K562 (cell line): ENCODE measurements around the gene ARIH1. TPM values are rescaled to one million over a fixed set of nuclear protein-coding genes. Genes with fewer than 3 reads are reported as not detected.
A peak's percentile ranks its signal among the peaks of the same experiment; 100 is the strongest.

Source experiments
- ATAC-seq: fragments of 200-7000 bp; cut with Tn5 transposase; 3 replicates; pipeline ENCODE4 v1.9.1; 2020; ENCODE audit warnings: moderate library complexity
- BruUV-seq: library from RNA; stranded (reverse); fragments of 400-500 nt; replicated peaks from 2 replicates; lab custom pipeline; 2021; lab: Mats Ljungman, UMichigan
- CTCF ChIA-PET: fragments of 300-600 bp; formaldehyde crosslinking; extraction: SDS; loops from one replicate; lab custom pipeline; 2021; ENCODE audit warnings: low intra/inter-chr PET ratio; lab: Yijun Ruan, JAX
- POLR2A ChIA-PET: fragments of 300-600, 350-650 bp; sonication (Branson Sonifier 250); formaldehyde crosslinking; extraction: SDS; loops from one replicate; lab custom pipeline; 2021; ENCODE audit warnings: antibody characterized with exemption, inconsistent platforms; lab: Yijun Ruan, JAX
- DNase-seq, 4 experiments: peaks; one replicate each; pipeline versions ENCODE4 v3.0.0 to v3.0.0-alpha.2; 2011 to 2018; ENCODE audit warnings: low spot score in 3 of 4, mixed read lengths in 3 of 4; ENCODE audit errors: extremely low read depth in 1 of 4
- FAIRE-seq: peaks from 2 replicates; lab custom pipeline; 2011; peaks lifted over from hg19 to GRCh38; lab: Jason Lieb, UNC
- H2AFZ ChIP-seq: 2 replicates; pipeline ENCODE4 v1.6.0; 2011; ENCODE audit warnings: low read depth, low read length, control low read depth, inconsistent platforms
- H3K27ac ChIP-seq: fragments of 200-600 bp; 3 replicates; pipeline ENCODE4 v1.8.0; 2011; ENCODE audit warnings: low read depth, mild to moderate bottlenecking, control low read depth, inconsistent platforms, low read length, moderate library complexity, mixed read lengths; ENCODE audit errors: extremely low read depth
- H3K27me3 ChIP-seq, 2 experiments: fragments of 300-600 bp in 1 of 2; 2 replicates in 1 of 2; 3 replicates in 1 of 2; pipeline versions ENCODE4 v1.6.0 to v1.8.0; 2011; ENCODE audit warnings: inconsistent platforms in 2 of 2, low read length in 2 of 2, mild to moderate bottlenecking in 1 of 2, mixed read lengths in 1 of 2, moderate library complexity in 1 of 2; ENCODE audit not compliant: control insufficient read depth in 2 of 2, insufficient read depth in 2 of 2
- H3K36me3 ChIP-seq: fragments of 300-600 bp; 3 replicates; pipeline ENCODE4 v1.8.0; 2011; ENCODE audit warnings: mild to moderate bottlenecking, low read length, inconsistent platforms; ENCODE audit not compliant: control insufficient read depth, insufficient read depth
- H3K4me1 ChIP-seq, 2 experiments: fragments of 200-600 bp in 1 of 2; replicated peaks in 1 of 2; 2 replicates in 1 of 2; 3 replicates in 1 of 2; pipeline versions ENCODE4 v1.5.1 to v1.8.0; 2011; ENCODE audit warnings: inconsistent platforms in 2 of 2, low read length in 2 of 2, mild to moderate bottlenecking in 1 of 2, mixed read lengths in 1 of 2, moderate library complexity in 1 of 2; ENCODE audit not compliant: control insufficient read depth in 2 of 2, insufficient read depth in 2 of 2
- H3K4me2 ChIP-seq: 2 replicates; pipeline ENCODE4 v1.6.1; 2011; ENCODE audit warnings: low read length, control low read depth, inconsistent platforms, mixed read lengths; ENCODE audit not compliant: insufficient read depth
- H3K4me3 ChIP-seq: fragments of 200-600 bp; sonication (generic), shearing (Covaris generic); 2 replicates; pipeline ENCODE4 v1.5.1; 2016; ENCODE audit warnings: control low read depth, inconsistent platforms
- H3K79me2 ChIP-seq: fragments of 200-600 bp; 3 replicates; pipeline ENCODE4 v1.8.0; 2011; ENCODE audit warnings: low read length, inconsistent platforms; ENCODE audit not compliant: control insufficient read depth, insufficient read depth
- H3K9ac ChIP-seq, 2 experiments: 2 replicates each; pipeline versions ENCODE4 v1.6.0 to v1.6.1; 2011; ENCODE audit warnings: low read depth in 2 of 2, low read length in 2 of 2, control low read depth in 1 of 2, inconsistent platforms in 1 of 2, mild to moderate bottlenecking in 1 of 2, mixed read lengths in 1 of 2; ENCODE audit not compliant: insufficient read depth in 1 of 2
- H3K9me1 ChIP-seq: one replicate; pipeline ENCODE4 v1.6.0; 2011; ENCODE audit warnings: inconsistent platforms, mild to moderate bottlenecking, low read length, moderate library complexity; ENCODE audit not compliant: control insufficient read depth, insufficient read depth
- H3K9me3 ChIP-seq: replicated peaks from 2 replicates; pipeline ENCODE4 v1.5.1; 2011; ENCODE audit warnings: low read depth, low read length, inconsistent platforms; ENCODE audit not compliant: control insufficient read depth, insufficient read depth
- H4K20me1 ChIP-seq: replicated peaks from 2 replicates; pipeline ENCODE4 v1.6.1; 2011; ENCODE audit warnings: low read length, inconsistent platforms, mixed read lengths; ENCODE audit not compliant: control insufficient read depth, insufficient read depth
- C11orf30 ChIP-seq: fragments of 450-650 bp; IDR thresholded peaks from 2 replicates; pipeline ENCODE4 v1.6.1; 2016; ENCODE audit warnings: low read depth, mild to moderate bottlenecking
- CCAR2 ChIP-seq: fragments of 200-400 bp; formaldehyde crosslinking; IDR thresholded peaks from 2 replicates; pipeline ENCODE4 v1.6.1; 2017; ENCODE audit warnings: mild to moderate bottlenecking, low read depth, low read length
- CEBPB ChIP-seq: fragments of 450-650 bp; IDR thresholded peaks from 2 replicates; pipeline ENCODE4 v1.6.1; 2016; ENCODE audit warnings: missing genetic modification characterization, missing compliant biosample characterization
- RBM17 ChIP-seq: fragments of 200-400 bp; formaldehyde crosslinking; IDR thresholded peaks from 2 replicates; pipeline ENCODE4 v1.6.1; 2017; ENCODE audit warnings: low read depth, mild to moderate bottlenecking, low read length, borderline replicate concordance
- SMAD2 ChIP-seq: fragments of 150-350 bp; IDR thresholded peaks from 2 replicates; pipeline ENCODE4 v1.6.1; 2014; ENCODE audit warnings: low read depth, mild to moderate bottlenecking, low read length
- TAF15 ChIP-seq: fragments of 200-400 bp; formaldehyde crosslinking; IDR thresholded peaks from 2 replicates; pipeline ENCODE4 v1.6.1; 2017; ENCODE audit warnings: mild to moderate bottlenecking, low read depth, low read length, moderate library complexity
- ZC3H8 ChIP-seq: fragments of 450-650 bp; IDR thresholded peaks from 2 replicates; pipeline ENCODE4 v1.6.1; 2017
- ZKSCAN8 ChIP-seq: fragments of 200-800 bp; sonication (Bioruptor generic); IDR thresholded peaks from 2 replicates; pipeline ENCODE4 v1.6.1; 2016; ENCODE audit warnings: missing genetic modification characterization, missing compliant biosample characterization
- ZNF316 ChIP-seq: fragments of 450-650 bp; IDR thresholded peaks from 2 replicates; pipeline ENCODE4 v1.6.1; 2016
- ZNF77 ChIP-seq: fragments of 250-450 bp; sonication (Bioruptor Pico); IDR thresholded peaks from 2 replicates; pipeline ENCODE4 v1.5.0; 2020
- WGBS: fragments of 100-300 bp; shearing (Covaris generic); methylation state at CpG from one replicate; pipeline ENCODE4 v1.1.6; 2016; ENCODE audit warnings: low coverage, mixed read lengths; ENCODE audit not compliant: insufficient coverage; ENCODE audit errors: missing lambda C conversion rate; 5-methylcytosine and 5-hydroxymethylcytosine counted together
- in situ Hi-C: fragments of 300-500 bp; cut with MboI; formaldehyde crosslinking; loops from 4 replicates; pipeline ENCODE4 v1.15.0; 2018; ENCODE audit warnings: inconsistent platforms, mixed read lengths
- intact Hi-C: fragments of 100-400 bp; cut with micrococcal nuclease; formaldehyde crosslinking; loops from 2 replicates; pipeline ENCODE4 v1.14.2; 2022
- polyA plus RNA-seq, 8 experiments: library from polyadenylated mRNA; depleted of rRNA in 4 of 8; stranded (reverse) in 5 of 8; unstranded in 3 of 8; fragments of >200 nt; fragmentation: Nextera tagmentation in 2 of 8; fragmentation: Illumina TruSeq in 1 of 8; extraction: Ambion mirVana in 2 of 8; extraction: Trizol in 1 of 8; gene quantifications; 2 replicates each; pipeline versions ENCODE4 v1.2.1 to v1.2.3, GENCODE V29; 2011 to 2014; ENCODE audit warnings: inconsistent platforms in 1 of 8, missing spikeins in 1 of 8
- total RNA-seq, 7 experiments: library from RNA; depleted of rRNA in 6 of 7; stranded (reverse); fragments of >200 nt in 6 of 7; fragmentation: Illumina TruSeq in 2 of 7; extraction: Trizol in 2 of 7; gene quantifications; 2 replicates each; pipeline versions ENCODE4 v1.2.1 to v1.2.3, GENCODE V29; 2011 to 2021; ENCODE audit warnings: low replicate concordance in 1 of 7
- TF ChIP-seq, protein P1 (sequence below): fragments of 450-650 bp; formaldehyde crosslinking; IDR thresholded peaks from 2 replicates; pipeline ENCODE4 v1.4.0; 2020; ENCODE audit warnings: mild to moderate bottlenecking, moderate library complexity
- TF ChIP-seq, protein P2 (sequence below): fragments of 250-450 bp; sonication (Bioruptor Pico); IDR thresholded peaks from 2 replicates; pipeline ENCODE4 v1.8.0; 2022; ENCODE audit warnings: moderate library complexity, mild to moderate bottlenecking, inconsistent platforms

ARIH1 gene
- total and polyA plus RNA-seq, 9 of the 15 experiments (the other 6 are each of a cell fraction or from before 2014, with no cell fraction given): 17.7 to 125 (median 31.4) TPM

DNA sequence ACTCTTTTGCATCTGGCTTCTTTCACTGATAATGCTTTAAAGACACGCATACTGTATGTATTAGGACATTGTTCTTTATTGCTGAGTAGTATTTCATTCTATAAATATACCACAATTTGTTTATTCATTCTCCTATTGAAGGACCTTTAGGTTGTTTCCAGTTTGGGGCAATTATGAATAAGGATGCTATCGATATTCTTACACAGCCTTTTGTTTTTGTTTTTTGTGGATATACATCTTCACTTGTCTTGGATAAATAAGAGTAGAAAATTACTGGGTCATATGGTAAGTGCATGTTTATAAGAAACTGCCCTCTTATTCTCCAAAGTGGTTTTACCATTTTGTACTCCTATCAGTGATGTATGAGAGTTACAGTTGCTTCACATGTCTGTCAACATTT lies 118.5 kb downstream of the ARIH1 start (continued):
- no peak for TF ChIP-seq TAF15
- TF ChIP-seq ZC3H8: no peak
- TF ChIP-seq, protein P1, sequence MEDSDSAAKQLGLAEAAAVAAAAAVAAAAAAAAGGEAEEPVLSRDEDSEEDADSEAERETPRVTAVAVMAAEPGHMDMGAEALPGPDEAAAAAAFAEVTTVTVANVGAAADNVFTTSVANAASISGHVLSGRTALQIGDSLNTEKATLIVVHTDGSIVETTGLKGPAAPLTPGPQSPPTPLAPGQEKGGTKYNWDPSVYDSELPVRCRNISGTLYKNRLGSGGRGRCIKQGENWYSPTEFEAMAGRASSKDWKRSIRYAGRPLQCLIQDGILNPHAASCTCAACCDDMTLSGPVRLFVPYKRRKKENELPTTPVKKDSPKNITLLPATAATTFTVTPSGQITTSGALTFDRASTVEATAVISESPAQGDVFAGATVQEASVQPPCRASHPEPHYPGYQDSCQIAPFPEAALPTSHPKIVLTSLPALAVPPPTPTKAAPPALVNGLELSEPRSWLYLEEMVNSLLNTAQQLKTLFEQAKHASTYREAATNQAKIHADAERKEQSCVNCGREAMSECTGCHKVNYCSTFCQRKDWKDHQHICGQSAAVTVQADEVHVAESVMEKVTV (CRISPR knock-in tag): no peak
- TF ChIP-seq, protein P2, sequence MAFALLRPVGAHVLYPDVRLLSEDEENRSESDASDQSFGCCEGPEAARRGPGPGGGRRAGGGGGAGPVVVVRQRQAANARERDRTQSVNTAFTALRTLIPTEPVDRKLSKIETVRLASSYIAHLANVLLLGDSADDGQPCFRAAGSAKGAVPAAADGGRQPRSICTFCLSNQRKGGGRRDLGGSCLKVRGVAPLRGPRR (CRISPR knock-in tag): no peak
- TF ChIP-seq ZKSCAN8 (CRISPR knock-in tag): no peak

DNA sequence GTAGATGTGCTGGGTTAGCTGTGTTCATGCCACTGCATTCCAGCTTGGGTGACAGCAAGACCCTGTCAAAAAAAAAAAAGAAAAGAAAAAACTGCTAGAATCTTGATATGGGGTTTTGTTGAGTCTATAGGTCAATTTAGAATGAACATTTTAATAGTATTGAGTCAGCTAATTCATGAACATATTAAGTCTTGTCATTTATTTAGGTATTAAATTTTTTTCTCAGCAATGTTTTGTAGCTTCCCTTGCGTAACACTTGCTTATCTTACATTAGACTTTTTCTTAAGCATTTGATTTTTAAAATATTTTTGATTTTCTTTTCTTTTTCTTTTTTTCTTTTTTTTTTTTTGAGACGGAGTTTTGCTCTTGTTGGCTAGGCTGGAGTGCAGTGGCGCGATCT lies 119.7 kb downstream of the ARIH1 start:
- FAIRE-seq (no peak), ATAC-seq (no peak), DNase-seq (no peak)
- in situ Hi-C loops: loop anchor here (10.0 kb wide), 1 partner anchor 671 kb away; no protein-coding TSS in a partner anchor
- Histone ChIP-seq H3K9me1 (no peaks in the 10 kb centered on the region), H3K4me3 (no peak overlapping the region), H3K9me3 (no peaks in the 10 kb centered on the region), H3K79me2 (no peaks in the 10 kb centered on the region), H3K27ac (no peak overlapping the region), H4K20me1 (no peaks in the 10 kb centered on the region; the same call in 1 of the 2 replicates), H3K4me2 (no peak overlapping the region), H3K9ac (no peak overlapping the region), H2AFZ (no peak overlapping the region), H3K27me3 (no peaks in the 10 kb centered on the region), H3K4me1 (no peaks in the 10 kb centered on the region; a peak in 1 of 5 replicates), H3K36me3 (no peaks in the 10 kb centered on the region)
- TF ChIP-seq CEBPB (tag) (peak; percentile 55), RBM17 (no peak), C11orf30 (0 out of 2 replicates have a peak, but pooled peaks have one; percentile 17), ZNF77 (CRISPR knock-in tag) (no peak), ZNF316 (peak; percentile 61; the same call in 1 of the 2 replicates), CCAR2 (no peak), SMAD2 (no peak)
- intact Hi-C loops: loop anchor here (10.0 kb wide), 1 partner anchor 119 kb away; the partner anchor contains the start of gene ARIH1
- ChIA-PET CTCF (no interaction called here), POLR2A (interaction anchor here (1.0 kb wide), 1 partner anchor 9 kb away, joined by 3 read pairs; no protein-coding TSS in a partner anchor)
- WGBS: 76% methylated on average over 4 of the region's 4 CpGs
- BruUV-seq: no TSS peak
